ENCODE measurements around the gene BIRC3.

BIRC3 gene

GRCh38 chr11:102320188-102320587 is 2.9 kb downstream of the BIRC3 start:
- H3K4me1 ChIP-seq (ENCODE audit: low read depth, poor library complexity, severe bottlenecking): peaks cover 59% of the 10 kb centered on the region
- H3K4me3 ChIP-seq (IDR thresholded peaks at IDR 0.05; ENCODE audit: insufficient read depth, low read depth, low read length): no peak overlapping the region
- H3K36me3 ChIP-seq (ENCODE audit: insufficient read depth): 0 out of 2 replicates have a peak, but pooled peaks cover 3% of the 10 kb centered on the region
- no peaks in the 10 kb centered on the region for H4K20me1 ChIP-seq (ENCODE audit: insufficient read depth)
- no peak for TF ChIP-seq CTCF (conservative IDR thresholded peaks at IDR 0.05; ENCODE audit: low read depth, low read length)
- H3K9ac ChIP-seq: peak overlapping the region; percentile 86; the same call in 1 of the 2 replicates
- peak overlapping the region; percentile 72 for H3K4me2 ChIP-seq
- H3K27ac ChIP-seq: peak overlapping the region; percentile 100
- H3K27me3 ChIP-seq (ENCODE audit: insufficient read depth, low read depth): no peaks in the 10 kb centered on the region
- no peak overlapping the region for H2AFZ ChIP-seq (ENCODE audit: low read depth)
- peaks cover 71% of the 10 kb centered on the region for H3K79me2 ChIP-seq (ENCODE audit: insufficient read depth, low read depth)

GRCh38 chr11:102320679-102321078 is 3.4 kb downstream of the BIRC3 start:
- H3K36me3 ChIP-seq (ENCODE audit: insufficient read depth): 0 out of 2 replicates have a peak, but pooled peaks cover 3% of the 10 kb centered on the region
- H3K9ac ChIP-seq: peak overlapping the region; percentile 86; the same call in 1 of the 2 replicates
- H4K20me1 ChIP-seq (ENCODE audit: insufficient read depth): no peaks in the 10 kb centered on the region
- H3K4me2 ChIP-seq: peak overlapping the region; percentile 72
- H3K27me3 ChIP-seq (ENCODE audit: insufficient read depth, low read depth): no peaks in the 10 kb centered on the region
- peak overlapping the region; percentile 100 for H3K27ac ChIP-seq
- H3K4me1 ChIP-seq (ENCODE audit: low read depth, poor library complexity, severe bottlenecking): peaks cover 54% of the 10 kb centered on the region
- H2AFZ ChIP-seq (ENCODE audit: low read depth): no peak overlapping the region
- H3K4me3 ChIP-seq (IDR thresholded peaks at IDR 0.05; ENCODE audit: insufficient read depth, low read depth, low read length): no peak overlapping the region
- TF ChIP-seq CTCF (conservative IDR thresholded peaks at IDR 0.05; ENCODE audit: low read depth, low read length): no peak
- peaks cover 71% of the 10 kb centered on the region for H3K79me2 ChIP-seq (ENCODE audit: insufficient read depth, low read depth)

- Histone ChIP-seq H3K9ac (no peak overlapping the region), H3K79me2 (ENCODE audit: insufficient read depth, low read depth) (peaks cover 71% of the 10 kb centered on the region), H3K4me2 (0 out of 2 replicates have a peak overlapping the region, but pooled peaks have one; percentile 34), H3K4me3 (IDR thresholded peaks at IDR 0.05; ENCODE audit: insufficient read depth, low read depth, low read length) (no peak overlapping the region), H4K20me1 (ENCODE audit: insufficient read depth) (no peaks in the 10 kb centered on the region), H3K4me1 (ENCODE audit: low read depth, poor library complexity, severe bottlenecking) (peaks cover 41% of the 10 kb centered on the region), H3K36me3 (ENCODE audit: insufficient read depth) (0 out of 2 replicates have a peak, but pooled peaks cover 3% of the 10 kb centered on the region), H3K27me3 (ENCODE audit: insufficient read depth, low read depth) (no peaks in the 10 kb centered on the region), H3K27ac (peak overlapping the region; percentile 26; the same call in 1 of the 2 replicates), H2AFZ (ENCODE audit: low read depth) (no peak overlapping the region)
- TF ChIP-seq CTCF (conservative IDR thresholded peaks at IDR 0.05; ENCODE audit: low read depth, low read length): no peak
Measured at GRCh38 chr11:102322560-102322959, 5.3 kb downstream of the BIRC3 start.

- H3K4me3 ChIP-seq (IDR thresholded peaks at IDR 0.05; ENCODE audit: insufficient read depth, low read depth, low read length): no peak overlapping the region
- 0 out of 2 replicates have a peak, but pooled peaks cover 3% of the 10 kb centered on the region for H3K36me3 ChIP-seq (ENCODE audit: insufficient read depth)
- H3K4me2 ChIP-seq: no peak overlapping the region
- H4K20me1 ChIP-seq (ENCODE audit: insufficient read depth): no peaks in the 10 kb centered on the region
- no peaks in the 10 kb centered on the region for H3K27me3 ChIP-seq (ENCODE audit: insufficient read depth, low read depth)
- no peak overlapping the region for H3K27ac ChIP-seq
- H3K4me1 ChIP-seq (ENCODE audit: low read depth, poor library complexity, severe bottlenecking): peaks cover 41% of the 10 kb centered on the region
- H3K79me2 ChIP-seq (ENCODE audit: insufficient read depth, low read depth): peaks cover 60% of the 10 kb centered on the region
- no peak overlapping the region for H3K9ac ChIP-seq
- H2AFZ ChIP-seq (ENCODE audit: low read depth): no peak overlapping the region
- no peak for TF ChIP-seq CTCF (conservative IDR thresholded peaks at IDR 0.05; ENCODE audit: low read depth, low read length)
Measured at GRCh38 chr11:102323542-102324251, 6.4 kb downstream of the BIRC3 start.

All from KMS-11 (cell line).